HG03025 (cell line): Measurements from ENCODE around the gene AKNAD1.
"Not testable (repeated sequence)": the region's sequence is repeated elsewhere in the genome, so short reads cannot be mapped to it uniquely, and the experiment has no call there.

Experiments
- ATAC-seq: cut with Tn5 transposase; IDR thresholded peaks from one replicate; pipeline ENCODE4 v1.9.1; 2021; ENCODE audit warnings: mild to moderate bottlenecking, moderate library complexity; ENCODE audit not compliant: unreplicated experiment, low FRiP score

Gene AKNAD1

DNA sequence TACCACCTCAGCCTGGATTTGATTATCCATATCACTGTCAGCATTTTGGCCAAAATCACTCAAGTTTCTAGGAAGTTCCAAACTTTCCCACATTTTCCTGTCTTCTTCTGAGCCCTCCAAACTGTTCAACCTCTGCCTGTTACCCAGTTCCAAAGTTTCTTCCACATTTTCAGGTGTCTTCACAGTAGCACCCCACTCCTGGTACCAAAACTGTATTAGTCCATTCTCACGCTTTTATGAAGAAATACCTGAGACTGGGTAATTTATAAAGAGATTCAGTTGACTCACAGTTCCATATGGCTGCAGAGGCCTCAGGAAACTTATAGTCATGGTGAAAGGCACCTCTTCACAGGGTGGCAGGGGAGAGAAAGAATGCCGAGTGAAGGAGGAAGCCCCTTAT lies 71.0 kb downstream of the AKNAD1 start:
- ATAC-seq = no peak

DNA sequence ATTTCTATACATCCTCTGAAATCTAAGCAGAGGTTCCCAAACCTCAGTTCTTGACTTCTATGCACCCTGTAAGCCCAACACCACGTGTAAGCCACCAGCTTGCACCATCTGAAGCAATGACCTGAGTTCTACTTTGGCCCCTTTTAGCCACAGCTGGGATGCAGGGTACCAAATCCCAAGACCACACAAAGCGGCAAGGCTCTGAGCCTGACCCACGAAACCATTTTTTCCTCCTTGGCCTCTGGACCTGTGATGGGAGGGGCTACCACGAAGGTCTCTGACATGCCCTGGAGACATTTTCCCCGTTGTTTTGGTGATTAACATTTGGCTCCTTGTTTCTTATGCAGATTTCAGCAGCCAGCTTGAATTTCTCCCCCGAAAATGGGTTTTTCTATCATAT lies 71.6 kb downstream of the AKNAD1 start:
- ATAC-seq = no peak

DNA sequence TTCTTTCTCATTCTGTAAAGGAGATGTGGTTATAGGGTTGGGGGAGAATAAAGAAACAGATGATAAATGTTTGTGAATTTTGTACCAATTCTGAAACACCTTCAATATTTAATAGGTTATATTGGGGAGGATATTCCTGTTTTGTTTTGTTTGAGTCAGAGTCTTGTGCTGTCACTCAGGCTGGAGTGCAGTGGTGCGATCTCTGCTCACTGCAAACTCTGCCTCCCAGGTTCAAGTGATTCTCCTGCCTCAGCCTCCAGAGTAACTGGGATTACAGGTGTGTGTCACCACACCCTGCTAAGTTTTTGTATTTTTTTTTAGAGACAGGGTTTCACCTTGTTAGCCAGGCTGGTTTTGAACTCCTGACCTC lies 75.3 kb downstream of the AKNAD1 start:
- not testable (repeated sequence) for ATAC-seq

DNA sequence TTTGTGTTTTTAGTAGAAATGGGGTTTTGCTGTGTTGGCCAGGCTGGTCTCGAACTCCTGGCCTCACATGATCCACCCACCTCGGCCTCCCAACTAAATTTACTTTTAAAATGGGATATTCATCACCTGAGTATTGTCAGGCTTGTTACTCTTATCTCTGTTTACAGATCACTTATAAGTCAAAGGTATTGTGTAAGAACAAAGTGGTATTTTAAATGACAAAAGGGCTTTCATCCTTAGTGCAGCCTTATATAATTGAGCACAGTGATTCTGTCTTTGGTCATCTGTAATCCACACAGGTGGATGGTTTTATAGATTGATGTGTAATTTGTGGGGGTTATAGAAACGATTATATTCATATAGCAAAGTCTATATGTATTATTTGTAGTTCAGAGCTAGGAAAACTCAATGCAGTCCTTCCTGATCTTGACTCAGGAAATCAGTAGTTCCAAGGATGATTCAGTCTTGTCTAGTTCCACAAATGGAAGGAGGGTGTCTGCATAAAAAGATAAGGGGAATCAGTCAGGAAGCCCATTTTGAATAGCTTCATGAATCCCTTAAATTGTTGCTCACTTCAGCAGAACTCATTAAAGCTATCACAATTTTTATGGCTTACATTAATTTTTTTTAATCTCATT lies 75.8 kb downstream of the AKNAD1 start:
- ATAC-seq = no peak

DNA sequence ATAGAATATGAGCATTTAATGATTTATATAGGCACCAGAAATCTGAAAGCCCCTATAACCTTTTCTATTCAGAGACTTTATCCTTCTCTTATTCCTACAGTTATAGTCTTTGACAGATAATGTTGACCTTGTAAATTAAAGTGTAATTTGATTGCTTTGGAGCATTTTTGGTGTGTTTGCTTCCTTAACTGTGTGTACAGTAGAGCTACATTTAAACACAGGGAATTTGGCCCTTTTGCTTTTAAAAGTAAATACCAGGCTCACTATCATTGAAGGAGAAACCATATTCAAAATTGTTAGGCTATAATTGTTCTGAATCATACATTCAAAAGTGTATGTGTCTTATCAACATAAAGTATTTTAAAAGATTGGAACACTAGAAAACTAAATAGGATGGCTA lies 77.4 kb downstream of the AKNAD1 start:
- ATAC-seq = no peak

DNA sequence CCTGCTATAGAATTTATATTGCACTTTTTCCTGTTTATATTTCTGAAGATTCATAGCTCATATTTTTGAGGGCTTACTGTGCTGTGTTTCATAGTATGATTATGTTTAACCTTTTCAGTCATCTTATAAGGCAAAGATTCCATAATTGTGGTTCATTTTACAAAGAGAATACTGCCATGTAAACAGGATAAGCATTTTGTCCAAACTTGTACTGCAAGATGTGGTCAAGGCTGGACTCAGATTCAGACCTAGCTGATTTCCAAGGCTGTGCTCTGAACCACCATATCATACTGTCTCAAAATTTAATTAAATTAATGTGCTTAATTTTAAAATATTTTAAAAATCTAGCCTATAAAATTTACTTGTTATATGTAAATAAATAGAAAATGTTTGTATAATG lies 79.1 kb downstream of the AKNAD1 start:
- ATAC-seq = no peak

DNA sequence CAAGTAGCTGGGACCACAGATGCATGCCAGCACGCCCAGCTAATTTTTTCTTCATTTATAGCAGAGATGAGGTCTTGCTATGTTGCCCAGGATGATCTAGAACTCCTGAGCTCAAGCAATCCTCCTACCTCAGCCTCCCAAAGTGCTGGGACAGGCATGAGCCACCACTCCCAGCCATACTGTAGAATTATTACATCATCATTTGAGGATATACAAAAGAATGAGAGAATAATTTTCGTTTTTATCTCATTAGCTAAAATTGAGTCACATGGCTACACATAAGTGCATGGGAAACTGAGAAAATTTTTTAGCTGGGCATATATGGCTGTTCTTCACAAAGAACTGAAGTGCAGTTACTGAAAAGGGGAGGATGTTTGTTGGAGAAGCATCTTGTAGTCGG lies 89.2 kb downstream of the AKNAD1 start:
- ATAC-seq = no peak

DNA sequence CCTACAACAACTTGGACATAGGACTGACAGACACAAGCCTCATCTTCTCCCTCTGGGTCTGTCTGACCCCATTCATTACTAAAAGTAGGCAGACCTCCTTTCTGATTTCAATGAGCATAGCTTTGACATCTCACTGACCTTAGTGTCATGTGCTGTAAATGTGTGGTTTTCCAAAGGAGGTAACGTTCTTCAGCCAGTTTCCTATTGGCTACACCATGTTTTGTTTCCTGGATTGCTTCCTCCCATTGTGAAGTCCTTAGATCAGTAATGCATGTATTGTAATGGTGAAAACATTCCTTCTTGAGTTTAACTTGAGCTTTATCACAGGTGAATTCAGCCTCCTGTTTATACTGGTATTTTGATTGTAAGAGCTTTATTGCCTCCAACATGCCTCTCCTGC lies 89.8 kb downstream of the AKNAD1 start:
- no peak for ATAC-seq
